Skeletal muscle satellite cell (primary cell): ENCODE results near the gene WFDC6.

Experiments used
- H3K27me3 ChIP-seq: 2 replicates; pipeline ENCODE4 v1.7.0; 2013; ENCODE audit warnings: low read length; ENCODE audit not compliant: control insufficient read depth, insufficient read depth
- H3K36me3 ChIP-seq: 2 replicates; pipeline ENCODE4 v1.7.0; 2013; ENCODE audit warnings: mild to moderate bottlenecking, control low read depth, low read length; ENCODE audit not compliant: insufficient read depth
- H3K4me1 ChIP-seq: 2 replicates; pipeline ENCODE4 v1.7.0; 2013; ENCODE audit warnings: low read length; ENCODE audit not compliant: control insufficient read depth, insufficient read depth
- H3K4me2 ChIP-seq: 2 replicates; pipeline ENCODE4 v1.7.0; 2013; ENCODE audit warnings: mild to moderate bottlenecking, low read length
- H3K4me3 ChIP-seq: 2 replicates; pipeline ENCODE4 v1.7.0; 2013; ENCODE audit warnings: low read length
- H3K9ac ChIP-seq: 2 replicates; pipeline ENCODE4 v1.7.0; 2013; ENCODE audit warnings: mild to moderate bottlenecking, low read depth, low read length, moderate library complexity
- H3K9me3 ChIP-seq: replicated peaks from 2 replicates; pipeline ENCODE4 v1.7.0; 2013; ENCODE audit warnings: mild to moderate bottlenecking, control low read depth, low read length

WFDC6 gene

GRCh38 chr20:45515147-45515913, 24.0 kb downstream of the WFDC6 start, which contains the start of gene SPINT3:
Gene SPINT3 (minus strand): TSS chr20:45515622. CDS start chr20:45515608, 14 bp downstream.
- no peak within 1 kb of the TSS for H3K4me3 ChIP-seq
- H3K27me3 ChIP-seq = peaks cover 23% of the 10 kb centered on the region

GRCh38 chr20:45510242-45510862, 28.9 kb downstream of the WFDC6 start:
- H3K9ac ChIP-seq = no peak overlapping the region
- H3K9me3 ChIP-seq = no peaks in the 10 kb centered on the region
- no peaks in the 10 kb centered on the region for H3K36me3 ChIP-seq
- H3K4me1 ChIP-seq = no peaks in the 10 kb centered on the region
- no peak overlapping the region for H3K4me3 ChIP-seq
- peaks cover 38% of the 10 kb centered on the region for H3K27me3 ChIP-seq
- H3K4me2 ChIP-seq = no peak overlapping the region

More at GRCh38 chr20:45515147-45515913, 24.0 kb downstream of the WFDC6 start, which contains the start of gene SPINT3:
- H3K4me2 ChIP-seq = no peak within 1 kb of the TSS
- no peak within 1 kb of the TSS for H3K9ac ChIP-seq
- no peaks in the 10 kb centered on the region for H3K9me3 ChIP-seq
- H3K4me1 ChIP-seq = no peaks in the 10 kb centered on the region
- no peaks in the 10 kb centered on the region for H3K36me3 ChIP-seq

GRCh38 chr20:45509091-45509490, 30.2 kb downstream of the WFDC6 start:
- no peak overlapping the region for H3K4me3 ChIP-seq
- H3K27me3 ChIP-seq = peaks cover 38% of the 10 kb centered on the region

GRCh38 chr20:45508068-45508886, 31.0 kb downstream of the WFDC6 start:
- H3K9ac ChIP-seq = no peak overlapping the region
- H3K4me2 ChIP-seq = no peak overlapping the region
- H3K9me3 ChIP-seq = no peaks in the 10 kb centered on the region
- no peaks in the 10 kb centered on the region for H3K36me3 ChIP-seq
- H3K4me1 ChIP-seq = no peaks in the 10 kb centered on the region
- no peak overlapping the region for H3K4me3 ChIP-seq
- peaks cover 32% of the 10 kb centered on the region for H3K27me3 ChIP-seq

More at GRCh38 chr20:45509091-45509490, 30.2 kb downstream of the WFDC6 start:
- no peak overlapping the region for H3K9ac ChIP-seq
- H3K4me2 ChIP-seq = no peak overlapping the region
- H3K36me3 ChIP-seq = no peaks in the 10 kb centered on the region
- H3K9me3 ChIP-seq = no peaks in the 10 kb centered on the region
- H3K4me1 ChIP-seq = no peaks in the 10 kb centered on the region

- Histone ChIP-seq H3K4me3 (no peak overlapping the region), H3K27me3 (peaks cover 26% of the 10 kb centered on the region), H3K9me3 (no peaks in the 10 kb centered on the region), H3K36me3 (no peaks in the 10 kb centered on the region), H3K4me1 (no peaks in the 10 kb centered on the region), H3K9ac (no peak overlapping the region), H3K4me2 (no peak overlapping the region)
Measured at GRCh38 chr20:45507011-45507820, 32.1 kb downstream of the WFDC6 start.

- no peak overlapping the region for H3K4me3 ChIP-seq
Measured at GRCh38 chr20:45506398-45506797, 32.9 kb downstream of the WFDC6 start.

GRCh38 chr20:45503403-45503802, 35.9 kb downstream of the WFDC6 start:
- no peaks in the 10 kb centered on the region for H3K4me1 ChIP-seq
- H3K36me3 ChIP-seq = no peaks in the 10 kb centered on the region
- peaks cover 49% of the 10 kb centered on the region for H3K27me3 ChIP-seq
- H3K9ac ChIP-seq = no peak overlapping the region
- H3K4me2 ChIP-seq = no peak overlapping the region
- H3K4me3 ChIP-seq = no peak overlapping the region
- no peaks in the 10 kb centered on the region for H3K9me3 ChIP-seq

More at GRCh38 chr20:45506398-45506797, 32.9 kb downstream of the WFDC6 start:
- Histone ChIP-seq H3K36me3 (no peaks in the 10 kb centered on the region), H3K27me3 (peaks cover 30% of the 10 kb centered on the region), H3K4me1 (no peaks in the 10 kb centered on the region), H3K9ac (no peak overlapping the region), H3K4me2 (no peak overlapping the region), H3K9me3 (no peaks in the 10 kb centered on the region)

- Histone ChIP-seq H3K27me3 (peaks cover 51% of the 10 kb centered on the region), H3K4me3 (no peak overlapping the region), H3K4me2 (no peak overlapping the region), H3K9me3 (no peaks in the 10 kb centered on the region), H3K9ac (no peak overlapping the region), H3K36me3 (no peaks in the 10 kb centered on the region), H3K4me1 (no peaks in the 10 kb centered on the region)
Measured at GRCh38 chr20:45502561-45502960, 36.7 kb downstream of the WFDC6 start.

GRCh38 chr20:45501600-45501999, 37.7 kb downstream of the WFDC6 start:
- no peaks in the 10 kb centered on the region for H3K9me3 ChIP-seq
- no peak overlapping the region for H3K9ac ChIP-seq
- no peak overlapping the region for H3K4me3 ChIP-seq
- H3K27me3 ChIP-seq = peaks cover 48% of the 10 kb centered on the region
- H3K4me1 ChIP-seq = no peaks in the 10 kb centered on the region
- no peak overlapping the region for H3K4me2 ChIP-seq
- H3K36me3 ChIP-seq = no peaks in the 10 kb centered on the region

GRCh38 chr20:45500022-45500421, 39.3 kb downstream of the WFDC6 start:
- no peak overlapping the region for H3K4me3 ChIP-seq
- H3K4me1 ChIP-seq = no peaks in the 10 kb centered on the region
- no peaks in the 10 kb centered on the region for H3K9me3 ChIP-seq
- no peaks in the 10 kb centered on the region for H3K36me3 ChIP-seq
- no peak overlapping the region for H3K9ac ChIP-seq
- H3K27me3 ChIP-seq = peaks cover 56% of the 10 kb centered on the region
- no peak overlapping the region for H3K4me2 ChIP-seq
